Chondrocyte (in vitro differentiated cells): Measurements from ENCODE around the gene FHDC1. TPM values are rescaled to one million over a fixed set of nuclear protein-coding genes. Genes with fewer than 3 reads are reported as not detected.

Source experiments
- DNase-seq: peaks from one replicate; pipeline ENCODE4 v3.0.0; 2021; ENCODE audit warnings: mixed read lengths, low spot score
- H3K27ac Mint-ChIP-seq: one replicate; pipeline ENCODE4 v1.8.0; 2021; ENCODE audit warnings: mild to moderate bottlenecking, moderate library complexity, mixed read lengths; ENCODE audit not compliant: unreplicated experiment
- H3K27me3 Mint-ChIP-seq: 2 replicates; pipeline ENCODE4 v1.8.0; 2021; ENCODE audit warnings: low read depth, mixed read lengths
- H3K36me3 Mint-ChIP-seq: 2 replicates; pipeline ENCODE4 v1.8.0; 2021; ENCODE audit warnings: low read depth, mixed read lengths
- H3K4me1 Mint-ChIP-seq: 2 replicates; pipeline ENCODE4 v1.8.0; 2021; ENCODE audit warnings: low read depth, mild to moderate bottlenecking, mixed read lengths
- H3K4me3 Mint-ChIP-seq: one replicate; pipeline ENCODE4 v1.8.0; 2021; ENCODE audit warnings: mild to moderate bottlenecking, moderate library complexity, mixed read lengths; ENCODE audit not compliant: unreplicated experiment
- H3K9me3 Mint-ChIP-seq: 2 replicates; pipeline ENCODE4 v1.8.0; 2021; ENCODE audit warnings: low read depth, mixed read lengths
- CTCF ChIP-seq: fragments of 200-600 bp; sonication (generic); IDR thresholded peaks from 2 replicates; pipeline ENCODE4 v1.5.0; 2021; ENCODE audit warnings: antibody characterized with exemption, mild to moderate bottlenecking, moderate library complexity
- total RNA-seq: library from RNA; stranded (reverse); gene quantifications from 3 replicates; pipeline ENCODE4 v1.2.1, GENCODE V29; 2021

Gene FHDC1
- total RNA-seq, 1 donor from 2014 or later = 4.2 TPM

GRCh38 chr4:152939621-152940020 is 3.5 kb downstream of the FHDC1 start:
- no peaks in the 10 kb centered on the region for H3K9me3 Mint-ChIP-seq
- no peak overlapping the region for H3K4me3 Mint-ChIP-seq
- H3K36me3 Mint-ChIP-seq = no peaks in the 10 kb centered on the region
- H3K27ac Mint-ChIP-seq = no peak overlapping the region
- no peak for DNase-seq
- peaks cover 31% of the 10 kb centered on the region for H3K4me1 Mint-ChIP-seq
- H3K27me3 Mint-ChIP-seq = no peaks in the 10 kb centered on the region
- TF ChIP-seq CTCF = no peak

- peaks cover 34% of the 10 kb centered on the region for H3K4me1 Mint-ChIP-seq
- H3K4me3 Mint-ChIP-seq = no peak overlapping the region
- H3K27ac Mint-ChIP-seq = no peak overlapping the region
- no peak for DNase-seq
- H3K9me3 Mint-ChIP-seq = no peaks in the 10 kb centered on the region
- TF ChIP-seq CTCF = no peak
- peaks cover 1% of the 10 kb centered on the region for H3K36me3 Mint-ChIP-seq
- no peaks in the 10 kb centered on the region for H3K27me3 Mint-ChIP-seq
Observed at GRCh38 chr4:152940461-152940860, 4.3 kb downstream of the FHDC1 start.

GRCh38 chr4:152941411-152941810 is 5.3 kb downstream of the FHDC1 start:
- TF ChIP-seq CTCF = no peak
- Mint-ChIP-seq H3K27ac (no peak overlapping the region), H3K9me3 (no peaks in the 10 kb centered on the region), H3K4me1 (peaks cover 37% of the 10 kb centered on the region), H3K4me3 (no peak overlapping the region), H3K36me3 (peaks cover 1% of the 10 kb centered on the region), H3K27me3 (no peaks in the 10 kb centered on the region)
- DNase-seq = no peak

- Mint-ChIP-seq H3K4me1 (peaks cover 46% of the 10 kb centered on the region), H3K27ac (no peak overlapping the region), H3K27me3 (no peaks in the 10 kb centered on the region), H3K9me3 (no peaks in the 10 kb centered on the region), H3K36me3 (peaks cover 1% of the 10 kb centered on the region), H3K4me3 (no peak overlapping the region)
- no peak for DNase-seq
- no peak for TF ChIP-seq CTCF
Observed at GRCh38 chr4:152942346-152942745, 6.2 kb downstream of the FHDC1 start.

GRCh38 chr4:152943672-152944071 is 7.5 kb downstream of the FHDC1 start:
- no peak overlapping the region for H3K4me3 Mint-ChIP-seq
- peak overlapping the region; percentile 22 for H3K27ac Mint-ChIP-seq
- H3K9me3 Mint-ChIP-seq = no peaks in the 10 kb centered on the region
- no peak for DNase-seq
- no peaks in the 10 kb centered on the region for H3K27me3 Mint-ChIP-seq
- peaks cover 49% of the 10 kb centered on the region for H3K4me1 Mint-ChIP-seq
- H3K36me3 Mint-ChIP-seq = peaks cover 3% of the 10 kb centered on the region
- no peak for TF ChIP-seq CTCF
